Measurements from ENCODE around the gene CIROP.

DNA sequence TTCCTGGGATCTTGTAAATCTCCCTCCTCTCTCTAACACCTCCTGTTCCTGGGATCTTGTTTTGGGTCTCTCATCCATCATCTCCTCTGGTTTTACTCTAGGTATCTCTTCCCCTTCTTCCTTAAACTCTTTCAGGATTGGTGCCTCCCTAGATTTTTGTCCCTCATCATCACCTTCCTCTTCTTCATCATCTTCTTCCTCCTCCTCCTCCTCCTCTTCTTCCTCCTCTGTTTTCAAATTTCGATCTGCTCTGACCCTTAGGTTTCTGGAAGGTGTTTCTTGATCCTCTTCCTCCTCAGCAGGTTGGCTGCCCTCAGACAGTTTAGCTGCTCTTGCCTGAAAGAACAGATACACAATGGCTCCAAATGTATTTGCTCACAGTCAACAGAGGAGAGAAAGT lies 24.3 kb downstream of the CIROP start:
- no peak for TF ChIP-seq POLR2AphosphoS5 (IDR thresholded peaks at IDR 0.05)
- no peak for TF ChIP-seq CTCF (IDR thresholded peaks at IDR 0.05)
- TF ChIP-seq POLR2A (IDR thresholded peaks at IDR 0.05): no peak

All from suprapubic skin (tissue), 4 donors.